ENCODE measurements around the gene TRMT61B.

The TRMT61B gene

DNA sequence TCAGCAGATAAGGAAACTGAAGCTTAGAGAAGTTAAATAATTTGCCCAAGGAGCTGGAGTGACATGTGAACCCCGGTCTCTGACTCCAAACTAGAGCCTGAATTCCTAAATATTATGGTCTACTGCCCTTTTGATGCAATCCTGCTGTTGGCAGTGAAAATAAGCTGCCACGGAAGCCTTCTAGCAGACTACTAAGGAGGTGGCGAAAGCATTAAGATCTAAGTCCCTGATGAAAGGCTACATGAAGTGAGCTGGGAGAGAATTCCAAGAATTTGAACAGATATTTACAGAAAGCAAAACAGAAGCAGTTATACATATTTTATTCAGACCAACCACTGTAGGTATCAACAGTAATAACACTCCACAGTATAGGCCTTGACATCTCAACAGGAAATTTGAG lies 28.1 kb downstream of the TRMT61B start:
- CTCF ChIA-PET, result interaction anchor here (1.0 to 1.6 kb wide), 2 partner anchors 8 to 20 kb away, joined by 3 to 7 read pairs; no protein-coding TSS in a partner anchor
- POLR2A ChIA-PET, result no interaction called here
- no peak for DNase-seq (ENCODE audit: extremely low spot score)
- TF ChIP-seq, protein P1, sequence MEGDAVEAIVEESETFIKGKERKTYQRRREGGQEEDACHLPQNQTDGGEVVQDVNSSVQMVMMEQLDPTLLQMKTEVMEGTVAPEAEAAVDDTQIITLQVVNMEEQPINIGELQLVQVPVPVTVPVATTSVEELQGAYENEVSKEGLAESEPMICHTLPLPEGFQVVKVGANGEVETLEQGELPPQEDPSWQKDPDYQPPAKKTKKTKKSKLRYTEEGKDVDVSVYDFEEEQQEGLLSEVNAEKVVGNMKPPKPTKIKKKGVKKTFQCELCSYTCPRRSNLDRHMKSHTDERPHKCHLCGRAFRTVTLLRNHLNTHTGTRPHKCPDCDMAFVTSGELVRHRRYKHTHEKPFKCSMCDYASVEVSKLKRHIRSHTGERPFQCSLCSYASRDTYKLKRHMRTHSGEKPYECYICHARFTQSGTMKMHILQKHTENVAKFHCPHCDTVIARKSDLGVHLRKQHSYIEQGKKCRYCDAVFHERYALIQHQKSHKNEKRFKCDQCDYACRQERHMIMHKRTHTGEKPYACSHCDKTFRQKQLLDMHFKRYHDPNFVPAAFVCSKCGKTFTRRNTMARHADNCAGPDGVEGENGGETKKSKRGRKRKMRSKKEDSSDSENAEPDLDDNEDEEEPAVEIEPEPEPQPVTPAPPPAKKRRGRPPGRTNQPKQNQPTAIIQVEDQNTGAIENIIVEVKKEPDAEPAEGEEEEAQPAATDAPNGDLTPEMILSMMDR (IDR thresholded peaks at IDR 0.05; ENCODE audit: control extremely low read depth, extremely low read depth, low read depth, missing control alignments), result no peak

GRCh38 chr2:28838971-28839370 lies 31.1 kb downstream of the TRMT61B start:
- no peak for DNase-seq (ENCODE audit: extremely low spot score)
- ChIA-PET POLR2A (interaction anchor here (0.8 kb wide), 1 partner anchor 27 kb away, joined by 3 read pairs; no protein-coding TSS in a partner anchor), CTCF (interaction anchor here (1.0 to 1.3 kb wide), 2 partner anchors 15 to 18 kb away, joined by 3 read pairs; no protein-coding TSS in a partner anchor)
- TF ChIP-seq, protein P1 (IDR thresholded peaks at IDR 0.05; ENCODE audit: control extremely low read depth, extremely low read depth, low read depth, missing control alignments), result no peak

DNA sequence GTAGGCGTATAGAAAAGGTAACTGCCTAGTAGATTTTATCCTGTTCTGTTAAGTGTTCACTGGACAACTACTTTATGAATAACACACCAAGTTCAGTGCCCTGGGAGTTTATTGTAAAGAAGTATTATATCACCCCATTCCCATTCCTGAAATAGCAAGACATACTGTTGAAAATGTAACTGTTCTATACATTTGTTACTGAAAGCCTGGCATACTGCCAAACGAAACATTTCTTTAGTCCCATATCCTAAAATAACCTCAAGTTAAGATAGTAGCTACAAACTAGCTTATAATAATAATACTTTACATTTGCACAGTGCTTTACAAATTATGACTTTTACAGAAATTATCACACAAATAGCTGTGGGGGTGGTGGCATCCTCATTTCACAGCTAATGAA lies 34.3 kb downstream of the TRMT61B start:
- TF ChIP-seq, protein P1 (IDR thresholded peaks at IDR 0.05; ENCODE audit: control extremely low read depth, extremely low read depth, low read depth, missing control alignments), result no peak
- POLR2A ChIA-PET, result no interaction called here
- no peak for DNase-seq (ENCODE audit: extremely low spot score)
- CTCF ChIA-PET, result interaction anchor here (1.0 to 2.9 kb wide), 6 partner anchors 9 to 23 kb away, joined by 3 to 15 read pairs (median 4); no protein-coding TSS in a partner anchor

DNA sequence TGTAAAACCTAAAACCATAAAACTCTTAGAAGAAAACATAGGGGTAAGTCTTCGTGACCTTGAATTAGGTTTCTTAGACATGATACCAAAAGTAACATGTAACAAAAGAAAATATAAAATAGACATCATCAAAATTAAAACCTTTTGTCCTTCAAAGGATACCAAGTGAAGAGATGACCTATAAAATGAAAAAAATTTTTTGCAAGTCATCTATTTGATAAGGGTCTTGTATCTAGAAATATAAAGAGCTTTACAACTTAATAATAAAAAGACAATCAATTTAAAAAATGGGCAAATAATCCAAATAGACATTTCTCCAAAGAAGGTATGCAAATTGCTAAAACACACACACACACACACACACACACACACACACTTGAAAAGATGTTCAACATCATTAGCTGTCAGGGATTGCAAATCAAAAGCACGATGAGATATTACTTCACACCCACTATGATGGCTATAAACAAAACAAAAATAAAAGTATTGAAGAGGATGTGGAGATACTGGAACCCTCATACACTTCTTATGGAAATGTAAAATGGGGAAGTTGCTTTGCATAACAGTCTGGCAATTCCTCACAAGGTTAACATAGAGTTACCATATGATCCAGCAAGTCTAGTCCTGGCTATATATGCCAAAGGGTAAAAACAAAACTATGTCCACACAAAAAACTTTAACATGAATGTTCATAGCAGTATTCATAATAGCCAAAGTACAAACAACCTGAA lies 36.2 kb downstream of the TRMT61B start:
- TF ChIP-seq, protein P1 (IDR thresholded peaks at IDR 0.05; ENCODE audit: control extremely low read depth, extremely low read depth, low read depth, missing control alignments), result no peak
- no peak for DNase-seq (ENCODE audit: extremely low spot score)
- ChIA-PET POLR2A (no interaction called here), CTCF (interaction anchor here (1.0 to 2.9 kb wide), 5 partner anchors 10 to 240 kb away, joined by 4 to 15 read pairs (median 4); no protein-coding TSS in a partner anchor)

- DNase-seq (ENCODE audit: extremely low spot score), result no peak
- TF ChIP-seq, protein P1 (IDR thresholded peaks at IDR 0.05; ENCODE audit: control extremely low read depth, extremely low read depth, low read depth, missing control alignments), result no peak
- ChIA-PET CTCF (interaction anchor here (1.0 kb wide), 1 partner anchor 8 kb away, joined by 3 read pairs; no protein-coding TSS in a partner anchor), POLR2A (no interaction called here)
Measured at GRCh38 chr2:28828382-28828781, 41.7 kb downstream of the TRMT61B start.

- ChIA-PET POLR2A (no interaction called here), CTCF (interaction anchor here (0.8 to 1.2 kb wide), 2 partner anchors 16 to 85 kb away, joined by 3 to 4 read pairs; no protein-coding TSS in a partner anchor)
- TF ChIP-seq, protein P1 (IDR thresholded peaks at IDR 0.05; ENCODE audit: control extremely low read depth, extremely low read depth, low read depth, missing control alignments), result no peak
- no peak for DNase-seq (ENCODE audit: extremely low spot score)
Measured at GRCh38 chr2:28824870-28825269, 45.2 kb downstream of the TRMT61B start.
